HFF-Myc (cell line): ENCODE measurements around the gene SLC2A13.

ENCODE experiments used
- DNase-seq: peaks from one replicate; pipeline ENCODE4 v3.0.0-alpha.2; 2011; ENCODE audit warnings: low read depth; ENCODE audit errors: extremely low read depth
- H3K4me3 ChIP-seq: replicated peaks from 2 replicates; pipeline ENCODE4 v1.5.1; 2011; ENCODE audit warnings: low read depth, mild to moderate bottlenecking, control low read depth, low read length
- CTCF ChIP-seq: IDR thresholded peaks from 2 replicates; pipeline ENCODE4 v1.5.1; 2012; ENCODE audit warnings: mild to moderate bottlenecking, low read depth, low read length, control low read depth; ENCODE audit errors: missing control alignments

Gene SLC2A13

GRCh38 chr12:40105515-40106201 is at the start of gene SLC2A13:
SLC2A13 (minus strand) TSS chr12:40106081; CDS start chr12:40105808, 273 bp downstream.
- peak within 1 kb of the TSS; percentile 65 for H3K4me3 ChIP-seq
- TF ChIP-seq CTCF: no peak
- no peak for DNase-seq

GRCh38 chr12:40154381-40154780 is 48.5 kb upstream of the SLC2A13 start:
- no peak for TF ChIP-seq CTCF
- no peak for DNase-seq
- H3K4me3 ChIP-seq: no peak overlapping the region

GRCh38 chr12:40153432-40153831 is 47.6 kb upstream of the SLC2A13 start:
- H3K4me3 ChIP-seq: no peak overlapping the region
- no peak for TF ChIP-seq CTCF
- DNase-seq: no peak

GRCh38 chr12:40152783-40153383 is 47.0 kb upstream of the SLC2A13 start:
- peak; percentile 71 for TF ChIP-seq CTCF
- no peak overlapping the region for H3K4me3 ChIP-seq
- DNase-seq: peak; percentile 15

- no peak overlapping the region for H3K4me3 ChIP-seq
- DNase-seq: no peak
- TF ChIP-seq CTCF: no peak
These were observed 43.9 kb upstream of the SLC2A13 start for GRCh38 chr12:40149673-40150260.

- H3K4me3 ChIP-seq: no peak overlapping the region
- DNase-seq: no peak
- no peak for TF ChIP-seq CTCF
These were observed 41.2 kb upstream of the SLC2A13 start for GRCh38 chr12:40146800-40147797.
